Common myeloid progenitor, CD34-positive (primary cell): Measurements from ENCODE around the gene NFATC2IP.
A peak's percentile ranks its signal among the peaks of the same experiment; 100 is the strongest.

Source experiments
- CTCF ChIA-PET: fragments of 350-600 bp; sonication (Branson Sonifier 250); formaldehyde crosslinking; loops from one replicate; lab custom pipeline; 2021; ENCODE audit warnings: antibody characterized with exemption; lab: Charles Lee
- POLR2A ChIA-PET: fragments of 350-600 bp; sonication (Branson Sonifier 250); formaldehyde crosslinking; loops from one replicate; lab custom pipeline; 2021; ENCODE audit warnings: antibody characterized with exemption; lab: Charles Lee
- DNase-seq, 3 donors: peaks; one replicate each; pipeline versions ENCODE4 v3.0.0 to v3.0.0-alpha.2; 2013
- H3K27ac ChIP-seq, 2 experiments: 1 replicate in 1 of 2; 2 replicates in 1 of 2; pipeline ENCODE4 v1.7.0; 2013; ENCODE audit warnings: inconsistent platforms in 2 of 2, low read length in 2 of 2, mild to moderate bottlenecking in 2 of 2, low read depth in 1 of 2, moderate library complexity in 1 of 2; ENCODE audit not compliant: severe bottlenecking in 2 of 2, insufficient read depth in 1 of 2, poor library complexity in 1 of 2
- H3K27me3 ChIP-seq, 5 experiments: replicated peaks in 2 of 5; 1 replicate in 3 of 5; 2 replicates in 2 of 5; pipeline versions ENCODE4 v1.6.1 to v1.7.0; 2013; ENCODE audit warnings: low read length in 4 of 5, mild to moderate bottlenecking in 2 of 5, moderate library complexity in 2 of 5, inconsistent platforms in 1 of 5; ENCODE audit not compliant: insufficient read depth in 5 of 5, control insufficient read depth in 4 of 5
- H3K36me3 ChIP-seq, 4 experiments: 1 replicate in 2 of 4; 2 replicates in 2 of 4; pipeline versions ENCODE4 v1.6.1 to v1.7.0; 2013; ENCODE audit warnings: low read length in 3 of 4, control low read depth in 1 of 4, mild to moderate bottlenecking in 1 of 4; ENCODE audit not compliant: control insufficient read depth in 4 of 4, insufficient read depth in 4 of 4
- H3K4me1 ChIP-seq, 4 experiments: 1 replicate in 3 of 4; 2 replicates in 1 of 4; pipeline versions ENCODE4 v1.6.1 to v1.7.1; 2013; ENCODE audit warnings: low read length in 3 of 4, mild to moderate bottlenecking in 3 of 4, control low read depth in 1 of 4, inconsistent platforms in 1 of 4, moderate library complexity in 1 of 4; ENCODE audit not compliant: control insufficient read depth in 4 of 4, insufficient read depth in 4 of 4; ENCODE audit errors: control extremely low read depth in 1 of 4
- H3K4me3 ChIP-seq, 7 experiments: 1 replicate in 4 of 7; 2 replicates in 3 of 7; pipeline versions ENCODE4 v1.5.1 to v1.7.0; 2013; ENCODE audit warnings: mild to moderate bottlenecking in 7 of 7, low read length in 6 of 7, moderate library complexity in 6 of 7, inconsistent platforms in 2 of 7, low read depth in 2 of 7, control low read depth in 1 of 7; ENCODE audit not compliant: insufficient read depth in 4 of 7, control insufficient read depth in 1 of 7; ENCODE audit errors: extremely low read depth in 1 of 7
- H3K9me3 ChIP-seq, 5 experiments: 1 replicate in 4 of 5; 2 replicates in 1 of 5; pipeline versions ENCODE4 v1.6.1 to v1.7.1; 2013; ENCODE audit warnings: low read length in 4 of 5, mild to moderate bottlenecking in 2 of 5, inconsistent platforms in 1 of 5, low read depth in 1 of 5, moderate library complexity in 1 of 5; ENCODE audit not compliant: control insufficient read depth in 4 of 5, insufficient read depth in 2 of 5; ENCODE audit errors: control extremely low read depth in 1 of 5
- WGBS: methylation state at CpG from one replicate; pipeline ENCODE4 v1.1.5; 2013; ENCODE audit not compliant: insufficient coverage; 5-methylcytosine and 5-hydroxymethylcytosine counted together

NFATC2IP gene

DNA sequence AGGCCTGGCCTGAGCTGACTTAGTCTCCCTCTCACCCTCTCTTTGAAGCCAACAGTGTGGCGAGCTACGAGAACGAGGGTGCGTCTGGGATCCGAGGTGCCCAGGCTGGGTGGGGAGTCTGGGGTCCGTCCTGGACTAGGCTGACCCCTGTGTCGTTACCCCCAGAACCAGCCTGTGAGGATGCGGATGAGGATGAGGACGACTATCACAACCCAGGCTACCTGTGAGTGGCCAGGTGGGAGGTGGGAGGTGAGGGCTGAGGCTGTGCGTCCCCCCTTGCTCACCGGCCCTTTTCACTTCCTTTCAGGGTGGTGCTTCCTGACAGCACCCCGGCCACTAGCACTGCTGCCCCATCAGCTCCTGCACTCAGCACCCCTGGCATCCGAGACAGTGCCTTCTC, 35.8 kb downstream of the NFATC2IP start:
- Histone ChIP-seq H3K4me3 (peak overlapping the region in 1 of 7 experiments; percentile 19), H3K36me3 (peaks cover 0 to 36% (median 21%) of the 10 kb centered on the region in 4 experiments), H3K9me3 (peaks cover 0 to 18% (median 10%) of the 10 kb centered on the region in 5 experiments), H3K27ac (no peak overlapping the region), H3K4me1 (peaks cover 0 to 25% (median 23%) of the 10 kb centered on the region in 4 experiments), H3K27me3 (no peaks in the 10 kb centered on the region)
- POLR2A ChIA-PET = no interaction called here
- CTCF ChIA-PET = interaction anchor here (1.0 to 2.0 kb wide), 2 partner anchors 10 to 43 kb away, joined by 3 to 9 read pairs; no protein-coding TSS in a partner anchor
- DNase-seq = no peak
- 89% methylated on average over 11 of the region's 13 CpGs for WGBS

DNA sequence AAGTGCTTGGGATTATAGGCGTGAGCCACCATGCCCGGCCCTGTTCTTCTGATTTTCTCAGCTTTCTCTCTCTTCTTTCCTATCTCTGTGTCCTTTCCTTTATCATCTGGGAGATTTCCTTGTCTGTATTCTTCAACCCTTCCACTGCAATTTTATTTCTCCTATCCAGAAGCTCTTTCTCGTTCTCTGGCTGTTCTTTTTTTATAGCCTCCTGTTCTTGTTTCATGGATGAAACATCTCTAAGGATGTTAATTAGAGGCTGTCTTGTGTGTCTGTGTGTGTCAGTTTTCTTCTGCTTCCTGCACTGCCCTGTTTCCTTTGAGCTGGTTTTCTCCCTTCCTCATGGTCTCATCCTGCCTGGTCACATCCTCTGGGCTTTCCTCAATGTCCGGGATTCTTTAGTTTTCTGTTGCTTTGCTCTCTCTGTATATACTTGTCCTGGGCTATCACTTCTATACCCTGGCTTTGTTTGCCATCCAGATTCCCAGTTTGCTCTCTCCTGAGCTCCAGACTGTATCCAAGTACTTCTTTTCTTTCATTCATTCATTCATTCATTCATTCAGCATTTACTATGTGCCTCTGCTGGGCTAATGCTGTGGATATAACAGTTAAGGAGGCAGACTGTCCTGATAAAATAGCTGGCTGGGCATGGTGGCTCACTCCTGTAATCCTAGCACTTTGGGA, 36.6 kb downstream of the NFATC2IP start:
- no peak overlapping the region for H3K4me3 ChIP-seq
- peaks cover 0 to 25% (median 23%) of the 10 kb centered on the region in 4 experiments for H3K4me1 ChIP-seq
- peaks cover 0 to 28% (median 17%) of the 10 kb centered on the region in 4 experiments for H3K36me3 ChIP-seq
- WGBS = 100% methylated on average over 3 of the region's 4 CpGs
- H3K9me3 ChIP-seq = peaks cover 0 to 12% (median 7%) of the 10 kb centered on the region in 5 experiments
- CTCF ChIA-PET = interaction anchor here (1.0 to 2.0 kb wide), 4 partner anchors 10 to 42 kb away, joined by 3 to 9 read pairs (median 4); no protein-coding TSS in a partner anchor
- DNase-seq = no peak
- H3K27me3 ChIP-seq = no peaks in the 10 kb centered on the region
- POLR2A ChIA-PET = no interaction called here
- H3K27ac ChIP-seq = no peak overlapping the region

DNA sequence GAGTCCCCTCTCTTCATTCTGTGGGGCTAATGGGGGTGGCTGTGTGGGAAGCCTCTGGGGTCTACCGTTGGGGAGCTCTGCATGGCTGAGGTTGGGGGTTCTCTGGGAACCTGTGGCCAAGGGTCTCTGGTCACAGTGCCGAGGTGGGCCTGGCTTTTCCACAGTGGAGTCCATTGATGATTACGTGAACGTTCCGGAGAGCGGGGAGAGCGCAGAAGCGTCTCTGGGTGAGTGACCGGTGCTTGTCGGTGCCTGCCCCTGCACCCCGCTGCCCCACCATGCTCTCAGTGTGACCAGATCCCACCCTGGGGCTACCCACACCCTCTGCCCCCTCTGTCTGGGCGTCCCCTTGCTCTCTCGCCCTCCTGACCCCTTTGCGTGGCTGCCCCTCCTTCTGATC, 38.6 kb downstream of the NFATC2IP start:
- Histone ChIP-seq H3K36me3 (peaks cover 0 to 14% (median 10%) of the 10 kb centered on the region in 4 experiments), H3K27ac (no peak overlapping the region), H3K27me3 (no peaks in the 10 kb centered on the region), H3K4me3 (no peak overlapping the region), H3K9me3 (peaks cover 0 to 12% (median 7%) of the 10 kb centered on the region in 5 experiments), H3K4me1 (peaks cover 0 to 16% (median 13%) of the 10 kb centered on the region in 4 experiments)
- ChIA-PET CTCF (interaction anchor here (1.8 kb wide), 1 partner anchor 12 kb away, joined by 5 read pairs; no protein-coding TSS in a partner anchor), POLR2A (no interaction called here)
- DNase-seq = no peak
- 94% methylated on average over 13 of the region's 14 CpGs for WGBS

DNA sequence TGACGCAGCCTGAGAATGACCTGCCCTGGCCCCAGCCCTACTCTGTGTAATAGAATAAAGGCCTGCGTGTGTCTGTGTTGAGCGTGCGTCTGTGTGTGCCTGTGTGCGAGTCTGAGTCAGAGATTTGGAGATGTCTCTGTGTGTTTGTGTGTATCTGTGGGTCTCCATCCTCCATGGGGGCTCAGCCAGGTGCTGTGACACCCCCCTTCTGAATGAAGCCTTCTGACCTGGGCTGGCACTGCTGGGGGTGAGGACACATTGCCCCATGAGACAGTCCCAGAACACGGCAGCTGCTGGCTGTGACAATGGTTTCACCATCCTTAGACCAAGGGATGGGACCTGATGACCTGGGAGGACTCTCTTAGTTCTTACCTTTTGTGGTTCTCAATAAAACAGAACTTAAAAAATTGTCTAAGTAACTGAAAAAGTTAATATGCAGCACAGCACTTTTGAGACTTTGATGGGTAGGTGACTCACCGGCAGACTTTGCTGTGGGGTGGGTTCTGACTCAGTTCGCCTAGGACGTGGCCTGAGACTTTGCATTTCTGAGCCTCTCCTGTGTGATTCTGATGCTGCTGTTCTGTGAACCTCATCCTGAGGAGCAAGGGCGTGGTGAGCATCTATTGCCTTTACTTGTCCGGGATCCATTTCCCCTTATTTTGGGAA, 39.8 kb downstream of the NFATC2IP start:
- Histone ChIP-seq H3K4me1 (peaks cover 0 to 5% (median 2%) of the 10 kb centered on the region in 4 experiments), H3K27me3 (no peaks in the 10 kb centered on the region), H3K27ac (no peak overlapping the region), H3K36me3 (peaks cover 0 to 14% (median 8%) of the 10 kb centered on the region in 4 experiments), H3K4me3 (no peak overlapping the region), H3K9me3 (peaks cover 0 to 12% (median 7%) of the 10 kb centered on the region in 5 experiments)
- DNase-seq = no peak
- ChIA-PET POLR2A (no interaction called here), CTCF (interaction anchor here (1.6 kb wide), 1 partner anchor 20 kb away, joined by 4 read pairs; no protein-coding TSS in a partner anchor)
- WGBS = 94% methylated on average over 10 of the region's 11 CpGs

DNA sequence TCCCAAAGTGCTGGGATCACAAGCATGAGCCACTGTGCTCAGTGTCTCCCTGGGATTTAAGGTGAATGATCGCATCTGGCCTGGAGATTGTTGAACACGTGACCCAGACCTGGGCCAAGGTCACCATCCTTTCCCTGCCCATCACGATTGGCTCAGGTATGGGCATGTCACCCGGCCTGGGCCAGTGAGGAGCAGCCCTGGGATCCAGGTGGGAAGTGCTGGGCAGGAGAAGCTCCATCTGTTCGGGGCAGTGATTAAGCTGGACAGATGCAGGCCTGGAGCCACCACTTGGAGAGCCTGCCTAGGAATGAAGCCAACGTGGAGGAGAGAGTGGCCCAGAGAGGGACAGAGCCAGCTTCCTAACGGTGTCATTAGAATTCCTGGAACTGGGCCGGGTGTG, 41.0 kb downstream of the NFATC2IP start:
- H3K36me3 ChIP-seq = peaks cover 0 to 9% (median 5%) of the 10 kb centered on the region in 4 experiments
- H3K27me3 ChIP-seq = no peaks in the 10 kb centered on the region
- H3K4me3 ChIP-seq = no peak overlapping the region
- no peaks in the 10 kb centered on the region for H3K4me1 ChIP-seq
- WGBS = 98% methylated on average over 8 of the region's 8 CpGs
- H3K27ac ChIP-seq = no peak overlapping the region
- ChIA-PET CTCF (interaction anchor here (1.6 kb wide), 1 partner anchor 19 kb away, joined by 4 read pairs; no protein-coding TSS in a partner anchor), POLR2A (no interaction called here)
- DNase-seq = no peak
- peaks cover 0 to 8% (median 5%) of the 10 kb centered on the region in 5 experiments for H3K9me3 ChIP-seq

DNA sequence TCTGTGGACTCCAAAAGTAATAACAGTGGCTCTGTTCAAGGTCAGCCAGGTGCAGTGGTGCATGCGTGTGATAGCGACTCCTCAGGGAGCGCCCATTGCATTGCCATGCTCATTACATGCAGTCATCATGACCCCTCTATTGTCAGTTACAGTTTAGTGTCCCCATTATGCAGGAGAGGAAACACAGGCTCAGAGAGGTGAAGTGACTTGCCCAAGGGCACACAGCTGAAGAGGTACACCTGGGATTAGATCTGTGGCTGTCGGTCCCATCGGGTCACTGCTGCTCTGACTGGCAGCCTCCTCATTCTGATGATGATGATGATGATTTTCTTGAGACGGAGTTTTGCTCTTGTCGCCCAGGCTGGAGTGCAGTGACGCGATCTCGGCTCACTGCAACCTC, 41.8 kb downstream of the NFATC2IP start:
- Histone ChIP-seq H3K4me1 (no peaks in the 10 kb centered on the region), H3K27ac (no peak overlapping the region), H3K9me3 (no peaks in the 10 kb centered on the region), H3K27me3 (no peaks in the 10 kb centered on the region), H3K4me3 (no peak overlapping the region), H3K36me3 (peaks cover 0 to 4% (median under 1%) of the 10 kb centered on the region in 4 experiments)
- DNase-seq = no peak
- CTCF ChIA-PET = no interaction called here
- POLR2A ChIA-PET = no interaction called here
- WGBS = 98% methylated on average over 6 of the region's 10 CpGs
